GM15510 (cell line): ENCODE results near the gene SLC26A9.

Source experiments
- POLR2A ChIP-seq: IDR thresholded peaks from 3 replicates; pipeline ENCODE4 v1.6.1; 2011; ENCODE audit warnings: borderline replicate concordance; ENCODE audit not compliant: insufficient read length; ENCODE audit errors: extremely low read depth

Gene SLC26A9

DNA sequence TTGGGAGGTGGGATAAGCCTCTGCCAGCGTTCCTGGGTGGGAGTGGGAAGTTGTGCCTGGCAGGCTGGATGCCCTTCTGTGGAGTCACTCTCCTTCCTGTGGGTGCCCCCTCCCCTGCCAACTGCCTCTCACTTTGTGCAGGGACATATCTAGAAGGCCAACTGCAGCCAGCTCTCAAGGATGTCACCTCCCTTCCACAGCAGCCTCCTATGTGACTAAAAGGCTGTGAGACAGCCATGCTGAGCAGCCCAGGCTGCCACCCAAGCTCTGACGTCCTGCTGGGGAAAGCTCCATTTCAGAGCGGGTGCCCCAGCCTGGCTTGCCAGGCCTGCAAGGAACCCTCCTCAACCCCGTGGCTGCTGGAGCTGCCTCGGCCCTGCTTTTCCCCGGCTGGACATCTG, 19.6 kb upstream of the SLC26A9 start:
- no peak for TF ChIP-seq POLR2A

DNA sequence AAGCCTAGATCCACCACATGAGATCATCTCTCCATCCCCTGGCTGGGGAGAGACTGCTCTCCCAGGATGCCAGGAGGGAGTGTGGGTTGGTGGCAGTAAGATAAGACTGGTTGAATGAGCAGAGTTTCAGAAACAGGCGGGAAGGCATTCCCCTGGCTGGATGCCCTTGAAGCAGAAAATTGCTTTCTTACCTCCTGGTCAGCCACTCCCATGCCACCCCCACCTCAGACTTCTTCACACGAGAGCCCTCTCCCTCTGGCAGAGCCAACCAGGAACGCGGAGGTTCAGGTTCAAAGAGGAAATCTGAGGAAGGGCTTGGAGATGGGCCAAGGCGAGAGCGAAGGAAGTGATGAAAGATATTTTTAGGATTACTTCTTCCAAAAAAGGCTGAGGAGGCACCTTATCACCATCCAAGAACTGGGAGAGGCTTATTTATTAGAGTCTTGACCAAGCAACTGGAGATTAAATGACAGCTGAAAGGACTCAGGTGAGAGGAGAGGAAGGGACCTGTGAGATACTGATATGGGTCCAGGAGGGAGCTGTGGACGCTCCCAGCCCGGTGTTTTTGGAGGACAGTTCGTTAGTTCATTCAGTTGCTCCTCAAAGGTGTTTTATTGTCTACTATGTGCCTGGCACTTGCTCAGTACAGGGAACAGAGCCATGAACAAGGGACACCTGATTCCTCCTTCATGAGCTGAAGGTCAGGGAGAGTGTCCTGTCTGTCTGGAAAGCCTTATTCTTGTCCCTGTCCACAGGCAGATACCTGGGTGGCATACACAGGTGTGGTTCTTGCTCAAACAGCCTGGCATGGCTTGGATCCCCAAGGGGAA, 18.9 kb upstream of the SLC26A9 start:
- TF ChIP-seq POLR2A: no peak

- TF ChIP-seq POLR2A: no peak
Measured at GRCh38 chr1:205961405-205961804, 18.1 kb upstream of the SLC26A9 start.

GRCh38 chr1:205959789-205960188, 16.5 kb upstream of the SLC26A9 start:
- no peak for TF ChIP-seq POLR2A

GRCh38 chr1:205955499-205955898, 12.2 kb upstream of the SLC26A9 start:
- no peak for TF ChIP-seq POLR2A

DNA sequence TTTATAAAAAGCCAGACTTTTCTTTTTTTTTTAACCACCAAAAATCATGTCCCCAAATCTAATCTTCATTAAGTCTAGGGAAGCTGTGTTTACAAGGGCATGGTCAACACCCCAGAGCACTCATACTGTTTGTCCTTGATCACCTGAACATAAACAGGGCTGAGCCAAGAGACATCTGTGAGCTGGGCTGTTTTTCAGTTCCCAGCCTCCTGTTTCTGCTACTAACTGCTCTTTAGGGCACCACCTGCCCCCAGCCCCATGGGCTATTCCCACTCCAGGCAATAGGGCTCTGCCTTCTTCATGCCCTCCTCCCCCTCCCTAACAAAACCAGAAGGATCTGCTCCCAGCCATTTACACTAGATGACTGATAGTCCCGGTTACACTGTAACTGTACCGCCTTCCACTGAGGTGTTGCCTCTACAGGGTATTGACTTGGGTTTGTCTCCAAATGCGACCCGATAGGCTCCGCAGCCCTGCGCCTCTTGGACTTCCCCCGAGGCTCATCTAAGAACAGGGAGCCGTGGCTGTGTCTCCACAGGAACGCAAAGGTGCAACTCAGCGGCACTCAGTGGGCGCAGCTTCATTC, 11.7 kb upstream of the SLC26A9 start:
- TF ChIP-seq POLR2A: no peak

GRCh38 chr1:205951746-205952145, 8.5 kb upstream of the SLC26A9 start:
- no peak for TF ChIP-seq POLR2A

GRCh38 chr1:205950826-205951549, 7.7 kb upstream of the SLC26A9 start:
- no peak for TF ChIP-seq POLR2A

- no peak for TF ChIP-seq POLR2A
Measured at GRCh38 chr1:205950280-205950679, 7.0 kb upstream of the SLC26A9 start.

DNA sequence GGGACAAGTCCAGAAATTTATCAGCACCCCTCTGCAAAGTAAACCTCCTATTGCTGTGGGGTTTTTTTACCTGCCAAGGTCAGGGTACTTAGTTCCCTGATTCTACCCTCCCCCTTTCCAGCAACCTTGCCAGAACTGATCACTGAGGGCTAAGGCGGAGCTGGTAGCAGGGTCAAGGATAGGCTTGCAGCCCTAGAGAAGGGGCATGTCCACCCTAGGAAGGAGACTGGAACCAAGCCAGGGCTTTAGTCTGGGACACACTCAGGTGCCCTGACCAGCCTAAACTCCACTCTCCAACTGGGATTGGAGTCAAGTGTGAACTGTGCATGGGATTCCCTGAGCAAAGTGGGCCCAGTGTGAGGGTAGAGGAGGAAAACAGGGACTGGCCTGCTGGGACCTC, 6.5 kb upstream of the SLC26A9 start:
- TF ChIP-seq POLR2A: no peak

- TF ChIP-seq POLR2A: no peak
Measured at GRCh38 chr1:205948886-205949285, 5.6 kb upstream of the SLC26A9 start.

- TF ChIP-seq POLR2A: no peak
Measured at GRCh38 chr1:205948039-205948438, 4.8 kb upstream of the SLC26A9 start.

DNA sequence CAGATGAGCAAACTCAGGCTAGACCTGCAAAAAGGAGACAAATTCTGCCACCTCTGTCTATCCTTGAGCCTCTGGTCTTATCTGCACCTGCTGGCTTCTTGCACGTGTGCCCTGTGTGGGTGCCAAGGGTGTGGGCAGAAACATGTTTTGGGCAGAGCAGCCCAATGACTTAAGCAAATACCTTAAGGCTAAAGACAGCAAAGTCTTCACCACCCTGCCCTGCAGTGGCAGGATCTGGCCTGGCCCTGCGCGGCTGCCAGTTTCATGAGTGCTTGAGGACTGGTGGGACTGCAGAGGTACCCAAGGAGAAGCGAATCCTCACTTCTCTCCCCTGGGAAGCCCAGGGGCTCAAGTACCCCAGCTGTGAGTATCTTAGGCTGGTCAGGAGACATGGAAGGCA, 3.8 kb upstream of the SLC26A9 start:
- no peak for TF ChIP-seq POLR2A

GRCh38 chr1:205945069-205945468, 1.8 kb upstream of the SLC26A9 start:
- TF ChIP-seq POLR2A: no peak

GRCh38 chr1:205944525-205944924, 1.3 kb upstream of the SLC26A9 start:
- TF ChIP-seq POLR2A: no peak

GRCh38 chr1:205942631-205943159, 561 bp downstream of the SLC26A9 start:
- TF ChIP-seq POLR2A: no peak

- TF ChIP-seq POLR2A: no peak
Measured at GRCh38 chr1:205940710-205941109, 2.5 kb downstream of the SLC26A9 start.
